ENCODE results near the gene C1orf35. TPM values are rescaled to one million over a fixed set of nuclear protein-coding genes. Genes with fewer than 3 reads are reported as not detected.

C1orf35 gene
- total RNA-seq, 1 experiment from 2014 or later = 31.0 TPM

DNA sequence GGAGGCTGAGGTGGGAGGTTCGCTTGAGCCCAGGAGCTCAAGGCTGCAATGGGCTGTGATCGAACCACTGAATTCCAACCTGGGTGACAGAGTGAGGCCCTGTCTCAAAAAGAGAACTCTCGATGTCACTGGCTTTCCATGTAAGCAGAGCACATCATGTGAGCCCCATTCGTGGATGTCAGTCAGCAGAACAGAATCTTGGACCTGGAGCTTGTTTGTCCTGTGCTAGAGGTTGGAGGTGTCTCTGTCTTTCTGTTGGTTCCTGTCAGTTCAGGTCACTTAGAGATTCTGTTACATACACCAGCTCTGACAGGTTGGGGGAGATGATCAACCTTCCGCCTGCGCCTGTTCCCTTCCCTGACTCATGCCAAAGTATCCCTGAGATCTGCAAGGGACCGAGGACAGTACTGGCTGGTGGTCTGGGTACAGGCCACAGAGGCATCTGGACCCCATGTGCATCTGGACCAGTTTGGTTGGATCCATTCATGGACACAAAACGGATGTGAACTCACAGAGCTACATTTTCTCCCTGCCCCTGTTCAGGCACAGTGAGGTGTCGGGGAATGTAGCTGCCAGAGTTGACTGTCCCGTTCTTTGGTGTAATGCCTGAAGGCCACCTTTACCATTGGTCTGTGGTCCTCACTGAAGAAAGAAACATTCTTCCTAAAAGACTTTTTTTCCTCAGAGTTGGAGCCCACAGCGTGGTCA, 10.6 kb downstream of the C1orf35 start:
- H3K56ac ChIP-seq (ENCODE audit: insufficient read length, low read depth, low read length) = no peak overlapping the region
- peaks cover 18 to 31% of the 10 kb centered on the region in 2 experiments for H3K4me1 Mint-ChIP-seq

More for the DNA sequence above, 10.6 kb downstream of the C1orf35 start:
- H2BK12ac ChIP-seq (ENCODE audit: insufficient read length, low read depth, low read length) = no peak overlapping the region
- no peak overlapping the region for H3K4ac ChIP-seq (ENCODE audit: low read depth, low read length)
- no peak overlapping the region for H2BK15ac ChIP-seq (ENCODE audit: low read depth, low read length)
- H2AFZ ChIP-seq (ENCODE audit: low read length) = no peak overlapping the region
- no peak overlapping the region for H2AK5ac ChIP-seq (ENCODE audit: insufficient read length, low read length)
- H4K20me1 ChIP-seq (ENCODE audit: control insufficient read depth, insufficient read depth, insufficient read length) = peaks cover 5% of the 10 kb centered on the region
- H3K27me3 ChIP-seq (ENCODE audit: insufficient read depth, low read length) = no peaks in the 10 kb centered on the region
- H3K27ac Mint-ChIP-seq = no peak overlapping the region
- TF ChIP-seq, protein P1, sequence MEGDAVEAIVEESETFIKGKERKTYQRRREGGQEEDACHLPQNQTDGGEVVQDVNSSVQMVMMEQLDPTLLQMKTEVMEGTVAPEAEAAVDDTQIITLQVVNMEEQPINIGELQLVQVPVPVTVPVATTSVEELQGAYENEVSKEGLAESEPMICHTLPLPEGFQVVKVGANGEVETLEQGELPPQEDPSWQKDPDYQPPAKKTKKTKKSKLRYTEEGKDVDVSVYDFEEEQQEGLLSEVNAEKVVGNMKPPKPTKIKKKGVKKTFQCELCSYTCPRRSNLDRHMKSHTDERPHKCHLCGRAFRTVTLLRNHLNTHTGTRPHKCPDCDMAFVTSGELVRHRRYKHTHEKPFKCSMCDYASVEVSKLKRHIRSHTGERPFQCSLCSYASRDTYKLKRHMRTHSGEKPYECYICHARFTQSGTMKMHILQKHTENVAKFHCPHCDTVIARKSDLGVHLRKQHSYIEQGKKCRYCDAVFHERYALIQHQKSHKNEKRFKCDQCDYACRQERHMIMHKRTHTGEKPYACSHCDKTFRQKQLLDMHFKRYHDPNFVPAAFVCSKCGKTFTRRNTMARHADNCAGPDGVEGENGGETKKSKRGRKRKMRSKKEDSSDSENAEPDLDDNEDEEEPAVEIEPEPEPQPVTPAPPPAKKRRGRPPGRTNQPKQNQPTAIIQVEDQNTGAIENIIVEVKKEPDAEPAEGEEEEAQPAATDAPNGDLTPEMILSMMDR (conservative IDR thresholded peaks at IDR 0.05) = no peak
- H4K91ac ChIP-seq (ENCODE audit: insufficient read length, low read depth, low read length) = no peak overlapping the region
- H3K23ac ChIP-seq (ENCODE audit: insufficient read length, low read depth, low read length) = no peak overlapping the region
- H3K4me2 ChIP-seq (ENCODE audit: insufficient read depth, insufficient read length, low read length) = no peak overlapping the region
- no peak overlapping the region for H3T11ph ChIP-seq (ENCODE audit: low read length)
- H3K79me1 ChIP-seq (ENCODE audit: insufficient read depth, low read depth, low read length, poor library complexity, severe bottlenecking) = peaks cover 17% of the 10 kb centered on the region
- H3K9ac ChIP-seq (ENCODE audit: extremely low read depth, insufficient read length, low read length) = no peak overlapping the region
- H3K36me3 Mint-ChIP-seq (ENCODE audit: insufficient read depth in 1 of 3, low read depth in 3 of 3) = peaks cover 37 to 50% (median 37%) of the 10 kb centered on the region in 3 experiments
- H3K27me3 Mint-ChIP-seq (ENCODE audit: low read depth) = no peaks in the 10 kb centered on the region
- H3K14ac ChIP-seq (ENCODE audit: insufficient read depth, low read length) = no peak overlapping the region
- H2BK5ac ChIP-seq (ENCODE audit: insufficient read length, low read length) = no peak overlapping the region
- no CpG with 5 or more reads among the region's 11 CpGs for WGBS (ENCODE audit: extremely low coverage, insufficient read length, low lambda C conversion rate)
- H4K8ac ChIP-seq (replicated peaks; ENCODE audit: insufficient read length, low read depth, low read length) = no peak overlapping the region
- no peak overlapping the region for H2BK120ac ChIP-seq (ENCODE audit: low read depth, low read length, poor library complexity, severe bottlenecking)
- no peak overlapping the region for H3K18ac ChIP-seq (ENCODE audit: insufficient read length, low read depth, low read length)
- no peak overlapping the region for H4K5ac ChIP-seq (ENCODE audit: insufficient read length, low read depth, low read length)
- H3K9me3 Mint-ChIP-seq = peaks cover 8 to 11% of the 10 kb centered on the region in 2 experiments
- DNase-seq = no peak
- no peaks in the 10 kb centered on the region for H3K9me3 ChIP-seq (ENCODE audit: control insufficient read depth, low read depth, low read length)
- no peak overlapping the region for H3K4me3 Mint-ChIP-seq
- H3K27ac ChIP-seq (ENCODE audit: insufficient read length, low read depth, low read length) = no peak overlapping the region
- peaks cover 82% of the 10 kb centered on the region for H3K79me2 ChIP-seq (ENCODE audit: insufficient read depth, low read length)
- H3K4me1 ChIP-seq (ENCODE audit: insufficient read depth, low read length) = no peaks in the 10 kb centered on the region
- no peak overlapping the region for H2BK20ac ChIP-seq (ENCODE audit: low read depth, low read length, poor library complexity, severe bottlenecking)
- H3K23me2 ChIP-seq (ENCODE audit: insufficient read length, low read depth, low read length, poor library complexity, severe bottlenecking) = no peaks in the 10 kb centered on the region
